GM12875 (cell line): ENCODE measurements around the gene REPS2.

Source experiments
- H3K4me3 ChIP-seq: one replicate; pipeline ENCODE4 v1.5.1; 2011; ENCODE audit warnings: low read depth, low read length, control low read depth
- TF ChIP-seq, protein P1 (sequence below): IDR thresholded peaks from 2 replicates; pipeline ENCODE4 v1.5.1; 2011; ENCODE audit warnings: low read depth, mild to moderate bottlenecking, control low read depth, inconsistent platforms, low read length, moderate library complexity, borderline replicate concordance; ENCODE audit not compliant: insufficient read depth

The REPS2 gene

DNA sequence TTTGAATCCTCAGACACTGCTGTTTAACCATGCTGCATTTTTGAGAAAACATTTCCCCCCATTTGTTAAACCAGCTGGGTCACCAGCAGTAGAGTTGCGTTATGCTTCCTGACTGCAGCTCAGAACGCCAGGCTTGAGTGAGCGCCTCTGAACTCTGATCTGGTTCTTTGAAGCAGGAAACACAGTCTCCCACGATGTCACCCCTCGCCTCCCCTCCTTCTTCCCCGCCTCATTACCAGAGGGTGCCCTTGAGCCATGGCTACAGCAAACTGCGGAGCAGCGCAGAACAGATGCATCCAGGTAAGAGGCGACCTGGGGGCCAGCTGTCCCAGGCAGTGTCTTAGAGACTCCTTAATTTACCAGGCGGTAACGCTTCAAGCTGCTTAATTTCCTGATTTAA lies 78.4 kb downstream of the REPS2 start:
- TF ChIP-seq, protein P1, sequence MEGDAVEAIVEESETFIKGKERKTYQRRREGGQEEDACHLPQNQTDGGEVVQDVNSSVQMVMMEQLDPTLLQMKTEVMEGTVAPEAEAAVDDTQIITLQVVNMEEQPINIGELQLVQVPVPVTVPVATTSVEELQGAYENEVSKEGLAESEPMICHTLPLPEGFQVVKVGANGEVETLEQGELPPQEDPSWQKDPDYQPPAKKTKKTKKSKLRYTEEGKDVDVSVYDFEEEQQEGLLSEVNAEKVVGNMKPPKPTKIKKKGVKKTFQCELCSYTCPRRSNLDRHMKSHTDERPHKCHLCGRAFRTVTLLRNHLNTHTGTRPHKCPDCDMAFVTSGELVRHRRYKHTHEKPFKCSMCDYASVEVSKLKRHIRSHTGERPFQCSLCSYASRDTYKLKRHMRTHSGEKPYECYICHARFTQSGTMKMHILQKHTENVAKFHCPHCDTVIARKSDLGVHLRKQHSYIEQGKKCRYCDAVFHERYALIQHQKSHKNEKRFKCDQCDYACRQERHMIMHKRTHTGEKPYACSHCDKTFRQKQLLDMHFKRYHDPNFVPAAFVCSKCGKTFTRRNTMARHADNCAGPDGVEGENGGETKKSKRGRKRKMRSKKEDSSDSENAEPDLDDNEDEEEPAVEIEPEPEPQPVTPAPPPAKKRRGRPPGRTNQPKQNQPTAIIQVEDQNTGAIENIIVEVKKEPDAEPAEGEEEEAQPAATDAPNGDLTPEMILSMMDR = no peak
- H3K4me3 ChIP-seq = no peak overlapping the region

DNA sequence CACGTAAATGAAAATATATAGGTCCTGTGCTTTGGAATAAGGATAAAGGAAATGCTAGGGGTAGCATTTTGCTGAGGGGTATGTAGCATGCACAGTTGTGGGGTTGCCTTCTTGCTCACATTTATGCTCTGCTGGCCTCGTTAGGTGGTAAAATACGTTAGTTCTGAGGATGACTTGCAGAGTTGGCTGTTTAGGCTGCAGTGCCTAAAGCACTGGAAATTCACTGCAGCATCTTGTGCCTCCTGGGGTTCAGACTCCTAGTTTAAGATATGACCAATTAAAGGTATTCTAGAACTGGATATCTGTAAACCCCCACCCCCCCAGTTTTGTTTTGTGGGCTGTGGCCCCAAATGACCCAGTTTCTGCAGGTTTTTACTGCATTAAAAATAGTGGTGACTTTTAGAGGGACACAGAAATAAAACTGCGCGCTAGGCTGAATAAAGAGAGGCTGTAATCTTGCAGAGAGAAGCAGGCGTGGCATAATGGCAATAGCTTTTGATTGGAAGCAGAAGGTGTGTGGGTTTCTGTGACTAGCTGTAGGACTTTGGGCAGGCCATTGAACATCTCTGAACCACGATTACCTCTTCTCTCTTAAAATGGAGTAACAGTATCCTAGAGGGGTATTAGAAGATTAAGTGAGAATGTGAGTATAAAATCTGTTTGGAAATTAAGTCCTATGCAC lies 79.3 kb downstream of the REPS2 start:
- no peak overlapping the region for H3K4me3 ChIP-seq
- TF ChIP-seq, protein P1 = no peak

DNA sequence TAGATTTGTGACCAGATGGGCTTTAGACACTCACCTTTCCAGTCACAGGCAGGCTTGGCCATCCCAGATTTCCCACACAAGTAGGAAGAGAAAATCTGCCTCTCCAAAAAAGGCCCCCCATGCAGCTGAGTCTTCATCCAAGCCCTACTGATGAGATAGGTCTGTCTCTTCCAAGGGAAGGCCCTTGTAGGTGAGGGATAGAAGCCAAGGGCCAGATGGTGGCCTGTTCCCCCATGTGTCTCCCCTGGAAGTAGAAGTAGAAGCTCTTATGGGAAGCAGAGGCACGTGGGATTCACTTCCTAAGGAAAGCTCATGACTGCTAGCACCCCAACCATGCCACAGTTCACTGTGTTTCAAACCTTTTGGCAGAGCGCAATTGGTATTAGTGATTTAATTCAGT lies 81.5 kb downstream of the REPS2 start:
- H3K4me3 ChIP-seq = no peak overlapping the region
- TF ChIP-seq, protein P1 = no peak

DNA sequence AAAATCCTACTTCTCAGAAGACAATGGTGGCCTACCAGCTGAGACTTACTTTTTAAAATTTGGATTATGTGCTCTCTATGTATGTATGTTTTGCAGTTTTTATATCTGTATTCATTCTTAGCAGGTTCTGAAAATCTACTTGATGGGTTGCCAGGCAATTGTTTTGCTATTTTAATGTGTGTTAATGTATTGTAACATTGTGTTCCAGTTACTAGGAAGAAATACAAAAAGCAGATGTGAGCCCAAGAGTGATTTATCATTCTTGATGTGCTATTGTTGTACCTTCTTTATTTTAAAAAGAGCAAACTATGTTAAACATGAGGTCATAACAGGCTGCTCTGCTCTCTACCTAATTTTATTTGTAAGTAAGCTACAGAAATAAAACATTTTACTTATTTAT lies 81.9 kb downstream of the REPS2 start:
- TF ChIP-seq, protein P1 = no peak

DNA sequence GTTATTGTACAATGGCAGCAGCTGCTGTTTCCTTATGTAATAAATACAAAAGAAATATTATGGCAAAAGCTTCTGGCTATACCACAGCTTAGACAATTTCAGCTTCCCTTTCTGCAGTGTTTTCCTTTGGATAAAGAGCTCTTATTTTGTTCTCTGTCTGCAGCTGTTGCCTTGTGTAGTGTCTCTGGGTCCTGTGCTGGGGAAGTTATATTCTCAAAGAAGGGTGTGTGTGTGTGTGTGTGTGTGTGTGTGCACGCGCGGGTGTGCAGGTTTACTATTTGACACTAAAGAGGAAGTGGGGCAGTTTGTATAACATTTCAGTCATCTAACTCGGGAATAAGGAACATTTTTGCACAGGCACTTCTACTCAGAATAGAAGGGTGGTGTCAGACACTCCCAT lies 83.6 kb downstream of the REPS2 start:
- no peak overlapping the region for H3K4me3 ChIP-seq
- TF ChIP-seq, protein P1 = no peak

More for the DNA sequence above, 81.9 kb downstream of the REPS2 start:
- no peak overlapping the region for H3K4me3 ChIP-seq

DNA sequence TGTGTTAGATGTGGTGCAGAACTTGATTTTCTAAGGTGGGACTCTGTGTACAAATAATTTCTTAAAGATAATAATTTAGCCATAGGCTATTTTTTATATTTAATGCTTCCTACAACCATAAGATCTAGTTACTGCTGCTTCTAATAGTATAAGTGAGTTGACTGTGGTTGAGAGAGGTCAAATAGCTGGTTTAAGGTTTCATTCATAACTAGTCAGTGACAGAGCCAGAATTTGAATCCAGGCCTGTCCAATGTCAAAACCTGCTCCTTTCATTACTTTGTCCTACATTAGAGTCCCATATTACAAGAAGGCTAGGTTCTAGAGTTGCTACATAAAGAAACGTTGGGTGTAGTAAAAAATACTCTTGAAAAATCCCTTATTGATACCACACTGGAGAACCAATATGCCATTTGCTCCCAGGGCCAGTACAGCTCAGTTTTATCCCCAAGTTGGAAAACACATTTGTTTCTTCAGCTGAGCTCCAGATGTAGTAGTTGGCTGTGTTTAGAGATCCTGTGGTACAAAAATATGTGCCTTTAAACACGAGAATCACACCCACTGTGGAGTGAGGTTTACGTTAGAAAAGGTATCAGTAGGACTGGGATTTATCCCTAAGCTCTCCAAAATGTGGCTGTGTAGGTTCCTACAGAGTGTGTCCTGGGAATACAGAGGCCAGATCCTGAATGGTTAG lies 84.3 kb downstream of the REPS2 start:
- TF ChIP-seq, protein P1 = no peak
- no peak overlapping the region for H3K4me3 ChIP-seq

DNA sequence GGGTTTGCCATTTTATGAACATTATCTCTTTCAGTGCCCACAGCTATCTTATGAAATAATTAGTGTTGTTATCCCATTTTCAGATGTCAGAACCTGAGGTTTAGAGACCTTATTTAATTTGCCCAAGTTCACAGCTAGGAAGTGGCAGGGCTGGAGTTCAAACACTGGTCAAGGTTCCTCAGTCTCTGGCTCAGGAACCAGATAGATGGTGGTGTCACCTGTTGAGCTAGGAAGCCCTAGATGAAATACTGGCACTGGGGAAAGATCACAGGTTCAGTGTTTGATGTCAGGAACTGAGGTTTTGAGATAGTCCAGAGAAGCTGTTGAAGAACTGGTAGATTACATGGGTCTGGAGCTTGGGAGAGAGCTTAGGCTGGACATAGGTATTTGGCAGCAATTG lies 85.4 kb downstream of the REPS2 start:
- no peak overlapping the region for H3K4me3 ChIP-seq
- TF ChIP-seq, protein P1 = no peak
